Naive B cell (primary cell): ENCODE measurements around the gene DNM3. TPM values are rescaled to one million over a fixed set of nuclear protein-coding genes. Genes with fewer than 3 reads are reported as not detected.
A peak's percentile ranks its signal among the peaks of the same experiment; 100 is the strongest.
"Not testable (repeated sequence)": the region's sequence is repeated elsewhere in the genome, so short reads cannot be mapped to it uniquely, and the experiment has no call there.

Experiments
- ATAC-seq, 2 donors: fragments of 150-1000 bp; cut with Tn5 transposase; 2 replicates each; pipeline ENCODE4 v1.10.0; 2021; ENCODE audit warnings: low read depth in 2 of 2, mild to moderate bottlenecking in 2 of 2, moderate library complexity in 2 of 2
- DNase-seq: peaks from one replicate; pipeline ENCODE4 v3.0.0; 2022
- H3K27ac Mint-ChIP-seq, 6 donors: one replicate each; pipeline ENCODE4 v1.8.0; 2020 to 2022; ENCODE audit warnings: mild to moderate bottlenecking in 6 of 6, mixed read lengths in 6 of 6, moderate library complexity in 5 of 6, inconsistent platforms in 2 of 6
- H3K27me3 Mint-ChIP-seq, 3 donors: one replicate each; pipeline ENCODE4 v1.8.0; 2021 to 2022; ENCODE audit warnings: mixed read lengths in 3 of 3, mild to moderate bottlenecking in 1 of 3
- H3K36me3 Mint-ChIP-seq, 2 donors: one replicate each; pipeline ENCODE4 v1.8.0; 2020 to 2022; ENCODE audit warnings: mixed read lengths in 2 of 2, inconsistent platforms in 1 of 2, mild to moderate bottlenecking in 1 of 2
- H3K4me1 Mint-ChIP-seq, 3 donors: one replicate each; pipeline ENCODE4 v1.8.0; 2020 to 2022; ENCODE audit warnings: mixed read lengths in 3 of 3, inconsistent platforms in 1 of 3, mild to moderate bottlenecking in 1 of 3, moderate library complexity in 1 of 3
- H3K4me3 Mint-ChIP-seq, 8 donors: one replicate each; pipeline ENCODE4 v1.8.0; 2020 to 2022; ENCODE audit warnings: mild to moderate bottlenecking in 8 of 8, mixed read lengths in 8 of 8, moderate library complexity in 8 of 8, inconsistent platforms in 2 of 8
- H3K9me3 Mint-ChIP-seq, 7 donors: one replicate each; pipeline ENCODE4 v1.8.0; 2020 to 2022; ENCODE audit warnings: mixed read lengths in 7 of 7, mild to moderate bottlenecking in 5 of 7, inconsistent platforms in 2 of 7, moderate library complexity in 1 of 7
- polyA plus RNA-seq, 6 donors: library from polyadenylated mRNA; unstranded; fragments of 300-500 nt; fragmentation: Illumina TruSeq; gene quantifications; one replicate each; pipeline ENCODE4 v1.2.3, GENCODE V29; 2021; ENCODE audit warnings: low read depth in 6 of 6

DNM3 gene
- polyA plus RNA-seq = 1 to 10 TPM in 2 of 6 donors, under 1 TPM in 4; 0.32 to 6.6 (median 0.57) TPM

DNA sequence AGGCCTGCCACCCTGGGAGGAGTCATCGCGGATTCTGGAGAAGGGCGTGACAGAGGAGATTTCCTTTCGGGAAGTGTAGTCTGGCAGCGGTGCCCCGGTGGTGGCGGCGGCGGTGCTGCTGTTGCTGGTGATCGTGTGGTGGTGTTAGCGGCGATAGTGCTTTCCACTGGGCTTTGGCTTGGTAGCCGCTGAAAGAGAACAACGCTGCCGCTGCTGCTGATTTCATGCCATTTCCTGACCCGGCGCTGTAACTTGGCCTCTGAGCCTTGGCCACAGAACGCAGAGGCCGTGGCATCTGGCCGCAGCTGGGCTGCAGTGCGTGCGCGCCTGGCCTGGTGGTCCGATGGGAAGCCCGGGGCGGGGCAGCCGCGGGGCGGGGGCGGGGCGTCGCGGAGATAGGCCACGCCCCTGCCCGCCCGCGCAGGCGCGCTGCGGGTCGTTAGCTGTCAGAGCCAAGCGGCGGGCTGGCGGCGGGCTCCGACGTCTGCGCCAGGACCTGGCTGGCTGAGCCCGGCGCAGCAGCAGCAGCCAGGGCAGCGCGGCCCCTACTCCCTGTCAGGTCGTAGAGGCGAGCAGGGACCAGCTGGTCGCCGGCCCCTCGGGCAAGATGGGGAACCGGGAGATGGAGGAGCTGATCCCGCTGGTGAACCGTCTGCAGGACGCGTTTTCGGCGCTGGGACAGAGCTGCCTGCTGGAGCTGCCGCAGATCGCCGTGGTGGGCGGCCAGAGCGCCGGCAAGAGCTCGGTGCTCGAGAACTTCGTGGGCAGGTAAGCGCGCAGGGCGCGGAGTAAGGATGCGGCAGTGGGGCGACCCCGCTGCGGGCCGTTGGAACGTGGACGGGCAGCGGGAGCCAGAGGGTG lies at the start of gene DNM3:
Gene DNM3, plus strand, starts transcription at position 449 of the 861 bp plus-strand sequence. Its CDS starts 159 bp downstream, at position 608.
- peak within 1 kb of the TSS; percentile 81 to 95 (median 92) for H3K4me3 Mint-ChIP-seq
- peaks cover 11 to 21% (median 16%) of the 10 kb centered on the region in 3 donors for H3K27me3 Mint-ChIP-seq
- peak; percentile 87 for DNase-seq
- peak within 1 kb of the TSS; percentile 49 to 94 (median 60) for H3K27ac Mint-ChIP-seq
- peaks cover 16 to 18% (median 18%) of the 10 kb centered on the region in 3 donors for H3K4me1 Mint-ChIP-seq
- H3K36me3 Mint-ChIP-seq = no peaks in the 10 kb centered on the region
- H3K9me3 Mint-ChIP-seq = no peaks in the 10 kb centered on the region
- ATAC-seq = peak; percentile 91 to 92

DNA sequence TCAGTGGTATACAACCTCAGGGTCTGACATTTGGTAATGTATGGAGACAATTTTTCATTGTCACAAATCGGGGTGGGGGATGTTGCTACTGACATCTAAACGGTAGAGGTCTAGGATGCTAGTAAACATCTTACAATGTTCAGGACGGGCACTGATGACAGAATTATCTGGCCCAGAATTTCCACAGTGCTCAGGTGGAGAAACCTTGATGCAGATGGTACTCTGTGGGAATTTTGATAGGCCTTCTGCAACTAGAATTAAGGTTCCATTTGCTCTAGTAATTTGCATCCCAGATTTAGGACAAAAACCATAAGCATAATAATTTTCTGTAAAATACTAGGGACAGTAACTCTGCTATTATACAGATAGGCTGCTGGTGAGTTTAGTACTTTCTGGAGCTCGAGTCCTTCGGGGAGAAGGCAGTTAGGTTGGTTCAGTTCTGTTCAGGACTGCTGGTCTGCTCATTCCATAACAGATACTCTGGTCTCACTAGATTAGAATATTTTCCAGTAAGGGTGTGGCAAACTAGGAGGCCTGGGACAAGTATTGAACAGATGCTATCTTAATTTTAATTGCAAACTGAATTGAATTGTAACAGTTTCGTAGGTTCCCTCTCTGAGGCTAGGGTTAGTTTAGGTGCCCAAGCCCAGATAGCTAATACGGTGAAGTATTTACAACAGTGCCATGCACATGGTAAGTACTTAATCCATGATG lies 48.5 kb upstream of the DNM3 start:
- Mint-ChIP-seq H3K27ac (peak overlapping the region in 1 of 6 donors; percentile 82), H3K27me3 (no peaks in the 10 kb centered on the region), H3K9me3 (no peaks in the 10 kb centered on the region), H3K4me1 (peaks cover 3 to 7% (median 4%) of the 10 kb centered on the region in 3 donors), H3K36me3 (peaks cover 46 to 71% of the 10 kb centered on the region in 2 donors), H3K4me3 (no peak overlapping the region)
- DNase-seq (no peak), ATAC-seq (no peak)

DNA sequence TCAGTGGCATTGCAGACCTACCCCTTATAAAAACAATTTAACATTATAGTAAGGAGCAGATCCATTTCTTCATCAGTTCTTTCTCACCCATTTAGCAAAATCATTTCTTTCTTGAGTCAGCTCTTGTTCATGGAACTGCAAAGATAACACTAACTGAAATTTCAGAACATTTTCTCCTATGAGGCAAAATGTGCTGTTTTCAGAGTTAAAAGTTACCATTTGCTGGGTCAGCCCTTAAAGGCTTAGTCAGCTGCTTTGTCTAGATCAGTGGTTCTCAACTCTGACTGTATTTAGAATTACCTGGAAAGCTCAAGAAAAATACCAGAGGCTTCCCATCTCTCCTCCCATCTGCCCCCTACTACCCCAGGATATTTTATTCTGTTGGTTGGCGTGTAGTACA lies 47.7 kb upstream of the DNM3 start:
- no peak for ATAC-seq
- no peaks in the 10 kb centered on the region for H3K9me3 Mint-ChIP-seq
- no peak for DNase-seq
- peaks cover 4 to 7% (median 5%) of the 10 kb centered on the region in 3 donors for H3K4me1 Mint-ChIP-seq
- H3K27ac Mint-ChIP-seq = peak overlapping the region in 2 of 6 donors; percentile 30 to 60
- H3K27me3 Mint-ChIP-seq = no peaks in the 10 kb centered on the region
- no peak overlapping the region for H3K4me3 Mint-ChIP-seq
- peaks cover 41 to 74% of the 10 kb centered on the region in 2 donors for H3K36me3 Mint-ChIP-seq

DNA sequence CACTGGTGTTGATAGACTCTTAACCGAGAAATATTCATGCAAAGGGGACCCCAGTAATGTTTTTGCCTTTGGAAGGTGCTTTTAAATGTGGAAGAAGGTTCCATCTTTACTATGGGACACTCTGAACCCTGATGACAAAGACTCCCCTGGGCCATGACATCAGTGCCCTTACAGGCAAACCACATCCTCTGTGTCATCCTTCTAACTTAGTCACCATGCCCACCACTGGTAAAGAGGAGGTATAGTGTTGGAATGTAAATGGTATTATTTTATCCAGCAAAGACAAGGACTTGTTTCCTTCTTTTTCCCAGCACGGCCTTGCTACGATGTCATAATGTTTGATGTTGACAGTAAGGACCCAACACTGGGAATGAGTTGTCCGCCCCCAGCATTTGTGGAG lies 47.2 kb upstream of the DNM3 start:
- Mint-ChIP-seq H3K36me3 (peaks cover 37 to 75% of the 10 kb centered on the region in 2 donors), H3K27ac (peak overlapping the region in 3 of 6 donors; percentile 38 to 60 (median 49)), H3K4me1 (peaks cover 4 to 7% (median 5%) of the 10 kb centered on the region in 3 donors), H3K9me3 (no peaks in the 10 kb centered on the region), H3K27me3 (no peaks in the 10 kb centered on the region), H3K4me3 (no peak overlapping the region)
- ATAC-seq (no peak), DNase-seq (no peak)

DNA sequence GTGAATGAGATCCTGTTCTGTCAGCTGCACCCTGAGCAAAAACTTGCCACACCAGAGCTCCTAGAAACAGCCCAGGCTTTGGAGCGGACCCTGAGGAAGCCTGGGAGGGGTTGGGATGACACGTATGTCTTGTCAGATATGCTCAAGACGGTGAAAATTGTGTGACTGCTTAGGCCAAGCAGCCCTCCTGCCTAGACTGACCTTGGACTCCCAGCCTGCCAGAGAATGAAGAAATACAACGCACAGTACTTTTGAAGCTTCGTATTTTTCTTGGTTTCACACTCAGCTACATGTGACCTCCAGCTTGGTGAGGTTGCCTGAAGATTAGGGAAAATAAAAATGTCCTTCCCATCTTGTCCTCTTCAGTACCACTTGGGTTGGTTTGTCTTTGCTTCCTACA lies 44.7 kb upstream of the DNM3 start:
- DNase-seq = no peak
- no peaks in the 10 kb centered on the region for H3K27me3 Mint-ChIP-seq
- H3K4me1 Mint-ChIP-seq = peaks cover 3 to 5% (median 4%) of the 10 kb centered on the region in 3 donors
- no peak overlapping the region for H3K4me3 Mint-ChIP-seq
- peak overlapping the region in 1 of 6 donors; percentile 92 for H3K27ac Mint-ChIP-seq
- no peak for ATAC-seq
- peaks cover 24 to 56% of the 10 kb centered on the region in 2 donors for H3K36me3 Mint-ChIP-seq
- H3K9me3 Mint-ChIP-seq = no peaks in the 10 kb centered on the region

DNA sequence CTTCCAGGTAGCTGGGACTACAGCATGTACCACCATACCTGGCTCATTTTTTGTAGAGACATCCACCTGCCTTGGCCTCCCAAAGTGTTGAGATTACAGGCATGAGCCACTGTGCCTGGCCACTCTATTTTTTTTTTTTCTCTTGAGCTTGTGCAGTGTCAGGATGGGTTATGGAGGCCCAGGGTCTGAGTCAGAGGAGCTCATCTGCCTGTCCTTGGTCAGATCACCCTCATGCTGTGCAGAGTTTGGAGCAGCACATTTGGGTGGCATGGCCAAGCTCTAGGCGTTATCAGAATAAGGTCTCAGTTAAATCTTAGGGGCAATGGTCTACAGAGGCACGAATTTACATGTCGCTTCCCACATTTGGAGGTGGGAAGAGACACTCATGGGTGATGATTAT lies 43.0 kb upstream of the DNM3 start:
- Mint-ChIP-seq H3K4me1 (peaks cover 3 to 5% (median 4%) of the 10 kb centered on the region in 3 donors), H3K27ac (peak overlapping the region in 1 of 6 donors; percentile 79), H3K27me3 (no peaks in the 10 kb centered on the region), H3K4me3 (no peak overlapping the region), H3K9me3 (no peaks in the 10 kb centered on the region), H3K36me3 (peaks cover 24 to 46% of the 10 kb centered on the region in 2 donors)
- DNase-seq (no peak), ATAC-seq (no peak)

DNA sequence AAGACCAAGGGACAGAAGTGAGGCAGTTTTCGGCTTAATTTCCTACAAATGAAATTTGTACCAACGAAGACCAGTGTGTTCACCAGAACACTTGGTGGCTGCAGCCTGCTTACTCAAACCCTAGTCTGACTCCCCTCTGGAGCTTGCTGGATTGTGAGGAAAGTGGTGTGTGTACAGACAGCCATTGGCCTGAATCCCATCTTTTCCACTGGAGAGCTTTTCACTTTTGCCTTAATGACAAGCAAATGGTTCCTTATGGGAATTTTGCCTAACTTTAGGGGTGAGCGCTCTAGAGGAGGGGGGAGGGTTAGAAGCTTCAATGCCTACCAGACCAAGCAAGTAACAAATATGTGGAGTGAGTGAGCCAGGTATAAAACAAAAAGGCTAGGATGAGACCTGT lies 42.5 kb upstream of the DNM3 start:
- ATAC-seq (no peak), DNase-seq (no peak)
- H3K27ac Mint-ChIP-seq = peak overlapping the region in 2 of 6 donors; percentile 49 to 79
- no peaks in the 10 kb centered on the region for H3K27me3 Mint-ChIP-seq
- H3K9me3 Mint-ChIP-seq = no peaks in the 10 kb centered on the region
- peaks cover 23 to 42% of the 10 kb centered on the region in 2 donors for H3K36me3 Mint-ChIP-seq
- no peak overlapping the region for H3K4me3 Mint-ChIP-seq
- peaks cover 3 to 5% (median 4%) of the 10 kb centered on the region in 3 donors for H3K4me1 Mint-ChIP-seq

DNA sequence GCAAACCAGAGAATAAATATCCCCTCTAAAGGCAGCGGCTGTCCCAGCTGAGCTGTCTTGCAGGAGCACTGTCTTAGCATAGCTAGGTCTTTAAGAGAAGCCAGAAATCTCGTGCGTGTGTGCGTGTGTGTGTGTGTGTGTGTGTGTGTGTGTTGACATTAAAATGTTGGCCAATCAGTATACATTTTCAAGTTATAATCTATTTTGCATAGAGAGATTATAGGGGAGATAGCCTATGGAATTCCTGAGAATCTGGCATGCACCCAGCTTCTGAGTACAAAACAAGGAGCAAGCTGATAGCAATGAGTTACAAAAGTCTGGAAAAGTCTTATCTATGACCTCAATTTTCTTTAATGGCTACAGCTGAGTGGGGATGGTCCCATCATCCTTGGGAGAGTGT lies 42.1 kb upstream of the DNM3 start:
- peak overlapping the region in 1 of 6 donors; percentile 49 for H3K27ac Mint-ChIP-seq
- H3K36me3 Mint-ChIP-seq = peaks cover 19 to 38% of the 10 kb centered on the region in 2 donors
- no peaks in the 10 kb centered on the region for H3K9me3 Mint-ChIP-seq
- H3K4me3 Mint-ChIP-seq = no peak overlapping the region
- ATAC-seq (no peak), DNase-seq (no peak)
- peaks cover 3 to 5% (median 4%) of the 10 kb centered on the region in 3 donors for H3K4me1 Mint-ChIP-seq
- no peaks in the 10 kb centered on the region for H3K27me3 Mint-ChIP-seq

DNA sequence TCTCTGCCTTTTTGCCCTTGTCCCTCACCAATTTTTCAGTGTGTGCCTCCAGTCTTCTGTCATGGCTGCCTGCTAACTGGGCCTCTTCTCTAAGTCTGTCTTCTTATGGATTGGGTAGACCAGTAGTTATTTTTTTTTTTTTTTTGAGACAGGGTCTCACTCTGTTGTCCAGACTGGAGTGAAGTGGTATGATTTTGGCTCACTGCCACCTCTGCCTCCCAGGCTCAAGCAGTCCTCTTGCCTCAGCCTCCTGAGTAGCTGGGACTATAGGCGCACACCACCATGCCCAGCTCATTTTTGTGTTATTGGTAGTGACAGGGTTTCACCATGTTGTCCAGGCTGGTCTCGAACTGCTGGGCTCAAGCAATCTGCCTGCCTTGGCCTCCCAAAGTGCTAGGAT lies 41.6 kb upstream of the DNM3 start:
- not testable (repeated sequence) for DNase-seq, H3K4me1 Mint-ChIP-seq, H3K9me3 Mint-ChIP-seq, H3K27ac Mint-ChIP-seq, ATAC-seq, H3K4me3 Mint-ChIP-seq, H3K27me3 Mint-ChIP-seq
- H3K36me3 Mint-ChIP-seq = peaks cover 14 to 33% of the 10 kb centered on the region in 2 donors

DNA sequence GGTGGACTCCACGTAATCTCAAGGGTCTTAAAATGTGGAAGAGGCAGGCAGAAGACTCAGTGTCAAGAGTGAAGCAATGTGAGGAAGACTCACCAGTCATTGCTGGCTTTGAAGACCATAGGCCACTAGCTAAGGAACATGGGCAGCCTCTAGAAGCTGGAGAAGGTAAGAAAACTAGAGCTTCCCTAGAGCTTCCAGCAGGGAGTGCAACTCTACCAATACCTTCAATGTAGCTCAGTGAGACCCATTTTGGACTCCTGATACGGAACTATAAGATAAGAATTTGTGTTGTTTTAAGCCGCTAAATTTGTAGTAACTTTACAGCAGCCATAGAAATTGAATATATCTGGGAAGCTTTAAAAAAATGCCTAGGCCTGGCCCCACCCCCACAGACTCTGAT lies 41.0 kb upstream of the DNM3 start:
- Mint-ChIP-seq H3K4me3 (no peak overlapping the region), H3K36me3 (peaks cover 10 to 26% of the 10 kb centered on the region in 2 donors), H3K27ac (no peak overlapping the region), H3K9me3 (no peaks in the 10 kb centered on the region), H3K4me1 (peaks cover 4 to 5% (median 5%) of the 10 kb centered on the region in 3 donors), H3K27me3 (no peaks in the 10 kb centered on the region)
- ATAC-seq (no peak), DNase-seq (no peak)

DNA sequence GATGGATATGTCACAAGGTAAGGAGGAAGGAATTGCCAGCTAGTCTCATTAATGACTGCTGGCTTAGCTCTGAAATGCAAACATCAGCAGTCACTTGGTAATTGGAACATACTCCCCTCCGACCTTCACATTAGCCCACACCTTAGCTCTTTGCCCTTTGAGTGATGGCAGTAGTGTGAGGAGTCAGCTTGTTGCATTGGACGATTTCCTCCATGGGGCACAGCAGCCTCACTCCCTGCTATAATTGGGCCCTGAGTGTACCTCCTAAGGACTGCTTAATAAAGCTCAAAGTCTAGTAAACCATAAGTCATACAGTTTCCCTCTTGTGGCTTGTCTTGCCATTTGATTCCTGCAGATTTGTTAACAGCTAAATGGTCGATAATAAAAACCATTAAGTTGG lies 40.4 kb upstream of the DNM3 start:
- DNase-seq (no peak), ATAC-seq (no peak)
- Mint-ChIP-seq H3K36me3 (peaks cover 7 to 24% of the 10 kb centered on the region in 2 donors), H3K27me3 (no peaks in the 10 kb centered on the region), H3K9me3 (no peaks in the 10 kb centered on the region), H3K27ac (peak overlapping the region in 1 of 6 donors; percentile 22), H3K4me3 (no peak overlapping the region), H3K4me1 (peaks cover 9 to 10% (median 10%) of the 10 kb centered on the region in 3 donors)

DNA sequence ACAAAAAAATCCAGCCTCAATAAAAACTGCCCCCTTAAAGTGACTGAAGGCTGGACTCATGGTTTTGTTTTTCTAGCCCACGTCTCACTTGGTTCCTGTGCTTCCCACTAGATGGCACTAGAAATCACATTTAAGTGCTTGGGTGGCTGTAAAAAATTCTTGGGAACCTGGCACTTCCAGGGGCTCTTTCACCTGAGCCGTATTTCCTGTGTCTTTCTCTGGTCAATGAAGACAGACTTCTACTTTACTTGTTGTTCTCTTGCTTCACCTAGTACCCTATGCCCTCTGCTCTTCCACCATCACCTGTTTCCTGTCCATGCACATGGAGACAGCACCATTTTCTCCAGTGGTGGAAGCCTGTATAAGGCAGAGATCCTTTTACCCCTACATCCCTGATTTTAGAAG lies 39.8 kb upstream of the DNM3 start:
- Mint-ChIP-seq H3K27ac (peak overlapping the region in 1 of 6 donors; percentile 9), H3K9me3 (no peaks in the 10 kb centered on the region), H3K4me1 (peaks cover 12 to 13% (median 12%) of the 10 kb centered on the region in 3 donors), H3K27me3 (no peaks in the 10 kb centered on the region), H3K4me3 (no peak overlapping the region), H3K36me3 (peaks cover under 1 to 18% of the 10 kb centered on the region in 2 donors)
- ATAC-seq = no peak
- peak; percentile 11 for DNase-seq

DNA sequence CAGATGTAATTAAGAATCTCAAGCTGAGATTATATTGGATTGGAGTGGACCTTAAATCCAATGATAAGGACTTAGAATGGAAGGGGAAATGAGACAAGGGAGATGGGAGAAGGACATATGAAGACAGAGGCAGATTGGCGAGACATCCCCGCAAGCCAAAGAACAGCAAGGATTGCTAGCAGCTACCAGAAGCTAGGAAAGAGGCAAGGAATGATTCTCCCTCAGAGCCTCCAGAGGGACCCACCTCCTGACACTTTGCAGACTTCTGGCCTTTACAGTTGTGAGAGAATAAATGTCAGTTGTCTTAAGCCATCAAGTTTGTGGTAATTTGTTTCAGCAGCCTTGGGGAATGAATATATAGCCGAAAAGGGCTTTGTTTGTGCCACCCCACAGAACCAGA lies 39.1 kb upstream of the DNM3 start:
- H3K27ac Mint-ChIP-seq = peak overlapping the region in 1 of 6 donors; percentile 21
- no peaks in the 10 kb centered on the region for H3K27me3 Mint-ChIP-seq
- ATAC-seq (no peak), DNase-seq (no peak)
- peaks cover 16 to 18% (median 18%) of the 10 kb centered on the region in 3 donors for H3K4me1 Mint-ChIP-seq
- peaks cover 0 to 11% of the 10 kb centered on the region in 2 donors for H3K36me3 Mint-ChIP-seq
- H3K4me3 Mint-ChIP-seq = no peak overlapping the region
- no peaks in the 10 kb centered on the region for H3K9me3 Mint-ChIP-seq
